Measurements from ENCODE around the gene FBXL3.
"Not testable (repeated sequence)": the region's sequence is repeated elsewhere in the genome, so short reads cannot be mapped to it uniquely, and the experiment has no call there.

FBXL3 gene

GRCh38 chr13:77026255-77026860, 601 bp downstream of the FBXL3 start:
- peak; percentile 90 for DNase-seq

DNA sequence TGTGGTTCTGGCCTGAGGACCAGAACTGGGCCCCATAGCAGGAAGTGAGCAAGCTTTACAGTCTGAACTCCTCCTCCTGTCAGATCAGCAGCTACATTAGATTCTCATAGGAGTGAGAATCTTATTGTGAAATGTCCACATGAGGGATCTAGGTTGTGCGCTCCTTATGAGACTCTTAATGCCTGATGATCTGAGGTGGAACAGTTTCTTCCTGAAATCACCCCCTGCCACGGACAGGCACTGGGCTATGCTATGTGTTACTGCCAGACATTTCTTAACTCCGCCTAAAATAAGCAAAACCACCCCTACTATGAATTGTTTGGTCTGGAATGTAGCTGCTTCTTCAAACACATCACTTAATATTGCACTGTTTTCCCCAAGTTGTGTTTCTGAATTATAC, 4.6 kb downstream of the FBXL3 start:
- DNase-seq: no peak

GRCh38 chr13:77019756-77020155, 7.2 kb downstream of the FBXL3 start:
- DNase-seq: no peak

- DNase-seq: no peak
These were observed 9.9 kb downstream of the FBXL3 start for GRCh38 chr13:77016888-77017623.

DNA sequence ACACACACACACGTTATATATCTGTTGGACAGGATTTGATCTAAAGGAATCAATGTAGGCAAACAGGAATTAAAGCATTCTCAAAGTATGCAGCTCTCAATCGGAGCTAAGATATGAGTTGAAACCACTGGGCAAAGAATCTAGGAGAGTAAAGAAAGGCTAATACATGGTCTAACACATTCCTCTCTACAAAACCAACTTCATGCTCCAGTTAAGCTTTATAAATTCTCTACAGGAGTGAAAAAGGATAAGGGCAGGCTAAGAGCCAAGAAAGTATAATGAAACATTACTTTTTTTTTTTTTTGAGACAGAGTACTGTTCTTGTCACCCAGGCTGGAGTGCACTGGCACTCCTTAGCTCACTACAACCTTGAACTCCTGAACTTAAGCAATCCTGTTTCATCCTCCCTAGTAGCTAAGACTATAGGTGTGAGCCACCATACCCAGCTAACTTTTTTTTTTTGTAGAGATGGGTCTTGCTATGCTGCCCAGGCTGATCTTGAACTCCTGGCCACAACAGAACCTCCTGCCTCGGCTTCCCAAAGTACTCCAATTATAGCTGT, 10.6 kb downstream of the FBXL3 start:
- no peak for DNase-seq

GRCh38 chr13:77014906-77015685, 11.9 kb downstream of the FBXL3 start:
- DNase-seq: no peak

GRCh38 chr13:77013853-77014542, 13.0 kb downstream of the FBXL3 start:
- DNase-seq: no peak

DNA sequence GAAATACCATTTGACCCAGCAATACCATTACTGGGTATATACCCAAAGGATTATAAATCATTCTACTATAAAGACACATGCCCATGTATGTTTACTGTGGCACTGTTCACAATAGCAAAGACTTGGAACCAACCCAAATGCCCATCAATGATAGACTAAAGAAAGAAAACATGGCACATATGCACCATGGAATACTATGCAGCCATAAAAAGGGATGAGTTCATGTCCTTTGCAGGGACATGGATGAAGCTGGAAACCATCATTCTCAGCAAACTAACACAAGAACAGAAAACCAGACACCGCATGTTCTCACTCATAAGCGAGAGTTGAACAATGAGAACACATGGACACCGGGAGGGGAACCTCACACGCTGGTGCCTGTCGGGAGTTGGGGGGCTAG, 17.2 kb downstream of the FBXL3 start:
- not testable (repeated sequence) for DNase-seq

GRCh38 chr13:77009011-77009410, 17.9 kb downstream of the FBXL3 start:
- DNase-seq: no peak

DNA sequence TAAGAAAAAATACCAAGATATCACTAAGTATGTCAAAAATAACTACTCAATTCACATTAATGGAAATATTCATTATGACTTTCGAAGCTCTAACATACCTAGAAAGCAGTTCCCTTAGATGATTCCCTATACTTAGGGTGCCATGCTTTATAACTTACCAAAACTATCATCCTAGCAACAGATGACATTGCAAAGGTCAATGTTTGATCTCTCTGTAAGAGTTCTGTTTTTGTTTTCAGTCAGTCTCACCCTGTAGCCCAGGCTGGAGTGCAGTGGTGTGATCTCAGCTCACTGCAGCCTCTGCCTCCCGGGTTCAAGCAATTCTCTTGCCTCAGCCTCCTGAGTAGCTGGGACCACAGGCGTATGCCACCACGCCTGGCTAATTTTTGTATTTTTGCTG, 18.6 kb downstream of the FBXL3 start:
- DNase-seq: not testable (repeated sequence)

- DNase-seq: no peak
These were observed 24.3 kb downstream of the FBXL3 start for GRCh38 chr13:77002590-77003190.

DNA sequence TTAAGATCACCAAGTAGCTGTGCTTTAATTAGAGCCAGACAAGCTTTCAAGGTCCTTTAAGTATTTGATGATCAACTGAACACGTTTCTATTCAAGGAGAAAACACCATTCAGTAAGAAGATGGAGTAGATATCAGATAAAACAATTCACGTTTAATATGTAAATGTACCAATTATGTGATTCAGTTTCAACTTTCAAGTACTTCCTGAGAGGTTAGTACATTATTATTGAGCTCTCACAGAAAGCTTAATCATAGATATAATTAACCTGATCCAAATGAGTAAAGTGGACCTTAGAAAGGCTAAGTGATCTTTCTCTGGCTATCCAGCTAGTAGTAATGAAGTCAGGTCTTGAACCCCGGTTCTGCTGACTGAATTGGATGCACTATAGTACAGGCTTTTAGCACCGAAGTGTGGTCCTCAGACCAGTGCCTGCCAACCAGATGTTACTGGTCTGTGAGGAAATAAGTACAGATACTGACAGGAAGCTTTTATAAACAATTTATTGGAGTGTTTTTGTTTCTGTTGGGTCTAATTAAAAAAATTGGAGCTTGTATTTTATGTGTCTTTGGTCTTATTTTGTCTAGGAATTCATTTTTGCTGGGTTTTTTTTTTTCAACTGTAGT, 24.9 kb downstream of the FBXL3 start:
- no peak for DNase-seq

DNA sequence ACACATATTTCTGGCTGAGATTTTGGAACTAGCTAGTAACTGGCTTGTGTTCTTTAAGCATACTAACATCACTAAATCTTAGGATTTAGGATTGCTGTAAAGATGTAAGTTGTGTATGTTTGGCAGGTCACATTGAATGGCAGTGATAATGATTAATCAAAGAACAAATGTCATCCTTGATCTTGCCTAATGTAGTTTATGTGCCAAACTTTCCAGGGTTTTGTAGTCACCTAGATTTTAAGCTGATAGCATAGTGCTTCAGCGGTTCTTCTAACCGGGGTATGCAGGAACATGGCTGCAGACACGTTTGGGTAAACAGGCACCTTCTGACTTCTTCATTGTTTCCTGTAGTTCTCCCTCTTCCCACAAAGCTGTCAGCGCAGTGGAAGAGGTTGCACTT, 25.4 kb downstream of the FBXL3 start:
- DNase-seq: no peak

DNA sequence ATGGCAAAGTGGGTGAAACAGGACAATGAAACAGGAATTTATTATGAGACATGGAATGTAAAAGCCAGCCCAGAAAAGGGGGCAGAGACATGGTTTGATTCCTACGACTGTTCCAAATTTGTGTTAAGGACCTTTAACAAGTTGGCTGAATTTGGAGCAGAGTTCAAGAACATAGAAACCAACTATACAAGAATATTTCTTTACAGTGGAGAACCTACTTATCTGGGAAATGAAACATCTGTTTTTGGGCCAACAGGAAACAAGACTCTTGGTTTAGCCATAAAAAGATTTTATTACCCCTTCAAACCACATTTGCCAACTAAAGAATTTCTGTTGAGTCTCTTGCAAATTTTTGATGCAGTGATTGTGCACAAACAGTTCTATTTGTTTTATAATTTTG, 26.5 kb downstream of the FBXL3 start:
- DNase-seq: no peak

GRCh38 chr13:76994281-76994680, 32.7 kb downstream of the FBXL3 start:
- no peak for DNase-seq

GRCh38 chr13:76993473-76993872, 33.5 kb downstream of the FBXL3 start:
- no peak for DNase-seq

DNA sequence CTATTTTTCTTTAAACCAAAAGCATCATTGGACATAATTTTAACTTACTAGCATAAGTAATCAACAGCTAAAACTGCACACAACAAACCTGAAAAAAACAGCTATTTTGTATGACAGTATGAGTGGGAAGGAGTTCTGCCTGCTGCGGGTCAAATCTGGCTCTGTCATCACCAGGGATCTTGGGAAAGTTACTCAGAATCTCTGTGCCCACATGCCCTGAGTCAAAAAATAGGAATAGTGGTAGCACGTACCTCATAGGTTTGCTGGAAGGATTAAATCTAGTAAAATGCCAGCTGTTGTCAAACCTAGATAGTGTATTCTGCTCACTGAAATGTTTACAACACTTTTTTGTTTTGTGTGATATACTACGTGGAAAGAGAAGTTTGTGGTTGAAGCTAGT, 33.9 kb downstream of the FBXL3 start:
- DNase-seq: no peak

DNA sequence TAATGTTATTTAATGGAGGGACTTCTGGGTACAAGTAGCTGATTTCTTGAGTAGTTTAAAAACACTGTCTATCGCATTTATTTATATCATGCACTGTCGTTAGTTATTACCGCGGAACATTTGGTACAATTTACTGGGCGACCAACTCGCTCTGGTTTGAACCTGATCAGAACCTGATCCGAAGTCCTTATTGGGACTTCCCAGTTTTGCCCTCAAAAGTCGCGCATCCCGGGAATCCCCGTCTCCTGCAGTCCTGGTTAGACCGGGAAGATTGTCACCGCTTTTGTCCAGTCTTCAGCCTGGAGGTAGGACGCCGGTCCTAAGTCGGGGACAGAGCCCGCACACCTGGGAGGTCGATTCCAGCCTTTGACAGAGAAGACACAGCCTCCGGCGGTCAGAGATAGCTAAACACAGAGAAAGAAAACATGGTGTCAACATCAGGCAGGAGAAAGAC, 34.4 kb downstream of the FBXL3 start:
- DNase-seq: peak; percentile 53

DNA sequence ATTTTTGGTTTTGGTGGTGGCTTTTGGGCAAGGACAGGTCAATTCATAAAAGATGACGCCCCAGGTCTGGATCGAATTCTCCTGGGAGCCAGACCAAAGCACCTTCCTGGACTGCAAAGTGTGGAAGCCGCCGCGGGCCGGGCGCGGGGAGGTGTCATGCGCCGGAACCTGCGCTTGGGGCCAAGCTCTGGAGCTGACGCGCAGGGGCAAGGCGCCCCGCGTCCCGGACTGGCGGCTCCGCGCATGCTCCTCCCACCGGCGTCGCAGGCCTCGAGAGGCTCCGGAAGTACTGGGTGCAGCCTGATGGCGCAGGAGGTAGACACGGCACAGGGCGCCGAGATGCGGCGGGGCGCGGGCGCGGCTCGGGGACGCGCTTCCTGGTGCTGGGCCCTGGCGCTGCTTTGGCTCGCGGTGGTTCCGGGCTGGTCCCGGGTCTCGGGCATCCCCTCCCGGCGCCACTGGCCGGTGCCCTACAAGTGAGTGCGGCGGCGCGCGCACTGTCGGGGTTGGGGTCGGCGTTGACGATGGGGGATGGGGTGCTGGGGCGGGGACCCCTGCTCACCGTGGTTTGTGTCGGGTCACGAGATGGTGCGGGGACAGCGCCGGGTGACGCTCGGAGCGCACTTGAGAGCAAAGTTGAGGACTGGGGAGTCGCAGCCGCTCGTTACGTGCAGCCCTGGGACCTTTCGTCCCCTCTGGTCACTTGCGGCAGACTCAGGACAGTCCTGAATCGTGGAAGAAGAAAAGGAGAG, 35.0 kb downstream of the FBXL3 start, which contains the start of gene CLN5:
CLN5 (plus strand) TSS at position 286 of the 752 bp plus-strand sequence; CDS start at position 304, 18 bp downstream.
- DNase-seq: peak; percentile 94

DNA sequence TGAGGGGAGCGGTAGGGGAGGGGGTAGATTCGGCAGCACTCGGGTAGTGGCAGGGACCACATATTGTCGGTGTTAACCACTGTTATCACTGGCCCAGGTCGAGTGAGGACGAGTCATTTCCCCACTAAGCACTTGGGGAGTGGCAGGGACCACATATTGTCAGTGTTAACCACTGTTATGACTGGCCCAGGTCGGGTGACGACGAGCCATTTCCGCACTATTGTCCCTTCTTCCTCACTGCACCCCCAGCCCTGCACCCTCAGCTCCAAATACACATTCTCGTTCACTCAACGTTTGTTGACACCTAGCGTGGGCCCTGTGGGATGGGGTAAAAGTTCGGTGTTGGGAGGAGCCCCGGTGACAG, 35.5 kb downstream of the FBXL3 start:
- DNase-seq: peak; percentile 24

GRCh38 chr13:76983676-76984075, 43.3 kb downstream of the FBXL3 start:
- no peak for DNase-seq

Measured in NCI-H146 (cell line).